HepG2 (cell line): ENCODE data around the gene MUCL3. TPM values are rescaled to one million over a fixed set of nuclear protein-coding genes. Genes with fewer than 3 reads are reported as not detected.

ENCODE experiments used
- CEBPB ChIP-seq: IDR thresholded peaks from 2 replicates; pipeline ENCODE4 v1.6.1; 2011; ENCODE audit warnings: low read depth, low read length, improper control_type of control experiment, borderline replicate concordance
- ELF4 ChIP-seq: sonication (generic); formaldehyde crosslinking; IDR thresholded peaks from 2 replicates; pipeline ENCODE4 v1.5.0; 2020; ENCODE audit warnings: missing genetic modification reagents, mild to moderate bottlenecking, moderate library complexity, borderline replicate concordance
- FOXA1 ChIP-seq, 2 experiments: fragments of 450-650 bp in 1 of 2; sonication (generic) in 1 of 2; formaldehyde crosslinking in 1 of 2; IDR thresholded peaks; 2 replicates each; pipeline versions ENCODE4 v1.4.0 to v1.6.1; 2016 to 2020; ENCODE audit warnings: missing genetic modification reagents in 1 of 2
- FOXM1 ChIP-seq: sonication (generic); formaldehyde crosslinking; IDR thresholded peaks from 2 replicates; pipeline ENCODE4 v1.5.0; 2020; ENCODE audit warnings: missing genetic modification reagents
- JARID2 ChIP-seq: sonication (generic); formaldehyde crosslinking; IDR thresholded peaks from 2 replicates; pipeline ENCODE4 v1.8.1; 2023; ENCODE audit warnings: missing genetic modification reagents, inconsistent platforms; ENCODE audit not compliant: insufficient replicate concordance
- KDM1A ChIP-seq: IDR thresholded peaks from 2 replicates; pipeline ENCODE4 v1.6.1; 2016; ENCODE audit warnings: missing compliant biosample characterization
- KLF13 ChIP-seq: sonication (generic); formaldehyde crosslinking; IDR thresholded peaks from 2 replicates; pipeline ENCODE4 v1.4.0; 2020; ENCODE audit warnings: mild to moderate bottlenecking, missing genetic modification reagents
- KLF15 ChIP-seq: sonication (generic); formaldehyde crosslinking; IDR thresholded peaks from 2 replicates; pipeline ENCODE4 v1.8.1; 2023; ENCODE audit warnings: borderline replicate concordance, mild to moderate bottlenecking, inconsistent platforms, missing genetic modification reagents, mixed read lengths
- SALL2 ChIP-seq: sonication (generic); formaldehyde crosslinking; IDR thresholded peaks from 2 replicates; pipeline ENCODE4 v1.8.1; 2023; ENCODE audit warnings: mild to moderate bottlenecking, missing genetic modification reagents, inconsistent platforms
- SKI ChIP-seq: fragments of 450-650 bp; IDR thresholded peaks from one replicate; pipeline ENCODE4 v1.6.1; 2018; ENCODE audit warnings: mild to moderate bottlenecking; ENCODE audit not compliant: partially characterized antibody
- SPEN ChIP-seq: sonication (generic); formaldehyde crosslinking; IDR thresholded peaks from 2 replicates; pipeline ENCODE4 v1.5.1; 2020; ENCODE audit warnings: low read depth, mild to moderate bottlenecking, missing genetic modification reagents
- ZNF205 ChIP-seq: IDR thresholded peaks from 2 replicates; pipeline ENCODE4 v1.6.1; 2018; ENCODE audit warnings: missing biosample characterization, missing genetic modification reagents
- ZNF260 ChIP-seq: sonication (generic); formaldehyde crosslinking; IDR thresholded peaks from 2 replicates; pipeline ENCODE4 v1.4.0; 2020; ENCODE audit warnings: missing genetic modification reagents, low read depth, mild to moderate bottlenecking, borderline replicate concordance
- ZNF30 ChIP-seq: sonication (generic); formaldehyde crosslinking; IDR thresholded peaks from 2 replicates; pipeline ENCODE4 v1.5.0; 2020; ENCODE audit warnings: mild to moderate bottlenecking, missing genetic modification reagents
- ZNF382 ChIP-seq: sonication (generic); formaldehyde crosslinking; IDR thresholded peaks from 2 replicates; pipeline ENCODE4 v1.5.0; 2020; ENCODE audit warnings: missing genetic modification reagents, mild to moderate bottlenecking, borderline replicate concordance
- ZNF44 ChIP-seq: sonication (generic); formaldehyde crosslinking; IDR thresholded peaks from 2 replicates; pipeline ENCODE4 v1.5.1; 2020; ENCODE audit warnings: mild to moderate bottlenecking, missing genetic modification reagents
- ZNF589 ChIP-seq: sonication (generic); formaldehyde crosslinking; conservative IDR thresholded peaks from 2 replicates; pipeline ENCODE4 v1.8.0; 2022; ENCODE audit warnings: mild to moderate bottlenecking, moderate library complexity, missing genetic modification reagents
- ZNF616 ChIP-seq: sonication (generic); formaldehyde crosslinking; IDR thresholded peaks from 2 replicates; pipeline ENCODE4 v1.5.0; 2020; ENCODE audit warnings: low read depth, mild to moderate bottlenecking, missing genetic modification reagents
- ZNF766 ChIP-seq: sonication (generic); formaldehyde crosslinking; IDR thresholded peaks from 2 replicates; pipeline ENCODE4 v1.5.0; 2020; ENCODE audit warnings: missing genetic modification reagents, borderline replicate concordance
- polyA plus RNA-seq, 8 experiments: library from polyadenylated mRNA; depleted of rRNA in 3 of 8; stranded (reverse) in 7 of 8; unstranded in 1 of 8; fragments of >200 nt; fragmentation: Illumina TruSeq in 4 of 8; extraction: Trizol in 4 of 8; gene quantifications; 2 replicates each; pipeline versions ENCODE4 v1.2.1 to v1.2.3, GENCODE V29; 2011 to 2016; ENCODE audit warnings: low read depth in 4 of 8, missing spikeins in 1 of 8, mixed read lengths in 1 of 8; ENCODE audit not compliant: insufficient read depth in 1 of 8
- total RNA-seq, 5 experiments: library from RNA; depleted of rRNA; stranded (reverse); fragments of >200 nt; fragmentation: Illumina TruSeq; extraction: Trizol; gene quantifications; 2 replicates each; pipeline ENCODE4 v1.2.3, GENCODE V29; 2016; ENCODE audit warnings: low read depth in 1 of 5
- TF ChIP-seq, protein P1 (sequence below): sonication (generic); formaldehyde crosslinking; IDR thresholded peaks from 2 replicates; pipeline ENCODE4 v1.4.0; 2020; ENCODE audit warnings: missing genetic modification reagents, borderline replicate concordance
- TF ChIP-seq, protein P2 (sequence below): fragments of 450-650 bp; IDR thresholded peaks from 2 replicates; pipeline ENCODE4 v1.6.1; 2017; ENCODE audit warnings: mild to moderate bottlenecking
- TF ChIP-seq, protein P3 (sequence below): IDR thresholded peaks from 2 replicates; pipeline ENCODE4 v1.6.1; 2016; ENCODE audit warnings: missing biosample characterization, missing genetic modification reagents, low read depth

The MUCL3 gene
- total and polyA plus RNA-seq, 2 of the 13 experiments (the other 11 are each of a cell fraction or from before 2014, with no cell fraction given) = not detected

DNA sequence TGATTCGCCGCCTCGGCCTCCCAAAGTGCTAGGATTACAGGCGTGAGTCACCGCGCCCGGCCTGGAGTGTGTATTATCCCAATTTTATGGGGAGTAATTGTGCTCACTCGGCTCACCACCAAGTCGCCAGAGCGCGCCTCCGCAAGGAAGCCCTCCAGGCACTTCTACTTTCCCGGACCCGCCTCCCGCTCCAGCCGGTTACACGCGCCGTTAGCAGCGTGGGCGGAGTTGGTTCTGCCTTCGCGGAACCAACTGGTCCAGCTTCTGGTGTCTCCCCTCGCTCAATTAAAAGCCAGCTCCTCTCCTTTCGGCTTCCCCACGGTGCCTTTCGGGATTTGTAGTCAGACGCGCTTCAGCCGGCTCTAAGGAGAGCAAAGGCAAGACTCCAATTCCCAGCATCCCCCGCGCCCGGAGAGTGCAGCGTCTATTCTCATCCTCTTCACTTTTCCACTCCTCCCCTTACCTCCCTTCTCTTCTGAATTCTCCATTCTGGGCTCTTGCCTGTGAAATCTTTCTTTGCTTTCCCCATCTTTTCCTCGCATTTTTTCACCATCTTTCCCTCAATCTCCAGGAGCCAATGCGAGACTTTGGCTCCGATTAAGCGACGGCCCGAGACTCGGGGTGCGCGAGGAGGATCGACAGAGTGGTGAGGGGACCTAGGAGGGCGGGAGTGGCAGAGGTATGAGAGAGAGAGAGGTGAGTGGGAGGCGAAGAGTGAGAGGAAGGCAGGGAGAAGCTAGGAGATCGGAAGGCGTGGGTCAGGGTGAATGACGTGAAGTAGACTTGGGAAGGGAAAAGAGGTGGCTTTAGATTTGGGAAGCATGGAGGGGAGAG, 32.8 kb upstream of the MUCL3 start, which contains the start of gene GTF2H4 (continued):
- TF ChIP-seq KLF13 (CRISPR knock-in tag) (0 out of 2 replicates have a peak, but pooled peaks have one; percentile 71), ZNF44 (0 out of 2 replicates have a peak, but pooled peaks have one; percentile 38), ZNF616 (no peak; the same call in 1 of the 2 replicates), ZNF30 (CRISPR knock-in tag) (0 out of 2 replicates have a peak, but pooled peaks have one; percentile 67), JARID2 (CRISPR knock-in tag) (peak; percentile 72), KDM1A (CRISPR knock-in tag) (peak; percentile 98), ZNF260 (CRISPR knock-in tag) (no peak), SALL2 (no peak), CEBPB (no peak), ZNF205 (CRISPR knock-in tag) (peak; percentile 88), ZNF589 (CRISPR knock-in tag) (no peak), ZNF382 (CRISPR knock-in tag) (no peak), ZNF766 (CRISPR knock-in tag) (no peak; the same call in 1 of the 2 replicates), SKI (peak; percentile 44), FOXA1 (IDR thresholded peaks at IDR 0.05) (no peak), FOXA1 (CRISPR knock-in tag; IDR thresholded peaks at IDR 0.05) (peak; percentile 42; the same call in 1 of the 2 replicates), SPEN (CRISPR knock-in tag) (peak; percentile 99), ELF4 (peak; percentile 76), KLF15 (CRISPR knock-in tag) (no peak), FOXM1 (CRISPR knock-in tag) (no peak)
- TF ChIP-seq, protein P1, sequence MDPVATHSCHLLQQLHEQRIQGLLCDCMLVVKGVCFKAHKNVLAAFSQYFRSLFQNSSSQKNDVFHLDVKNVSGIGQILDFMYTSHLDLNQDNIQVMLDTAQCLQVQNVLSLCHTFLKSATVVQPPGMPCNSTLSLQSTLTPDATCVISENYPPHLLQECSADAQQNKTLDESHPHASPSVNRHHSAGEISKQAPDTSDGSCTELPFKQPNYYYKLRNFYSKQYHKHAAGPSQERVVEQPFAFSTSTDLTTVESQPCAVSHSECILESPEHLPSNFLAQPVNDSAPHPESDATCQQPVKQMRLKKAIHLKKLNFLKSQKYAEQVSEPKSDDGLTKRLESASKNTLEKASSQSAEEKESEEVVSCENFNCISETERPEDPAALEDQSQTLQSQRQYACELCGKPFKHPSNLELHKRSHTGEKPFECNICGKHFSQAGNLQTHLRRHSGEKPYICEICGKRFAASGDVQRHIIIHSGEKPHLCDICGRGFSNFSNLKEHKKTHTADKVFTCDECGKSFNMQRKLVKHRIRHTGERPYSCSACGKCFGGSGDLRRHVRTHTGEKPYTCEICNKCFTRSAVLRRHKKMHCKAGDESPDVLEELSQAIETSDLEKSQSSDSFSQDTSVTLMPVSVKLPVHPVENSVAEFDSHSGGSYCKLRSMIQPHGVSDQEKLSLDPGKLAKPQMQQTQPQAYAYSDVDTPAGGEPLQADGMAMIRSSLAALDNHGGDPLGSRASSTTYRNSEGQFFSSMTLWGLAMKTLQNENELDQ = no peak
- TF ChIP-seq, protein P2, sequence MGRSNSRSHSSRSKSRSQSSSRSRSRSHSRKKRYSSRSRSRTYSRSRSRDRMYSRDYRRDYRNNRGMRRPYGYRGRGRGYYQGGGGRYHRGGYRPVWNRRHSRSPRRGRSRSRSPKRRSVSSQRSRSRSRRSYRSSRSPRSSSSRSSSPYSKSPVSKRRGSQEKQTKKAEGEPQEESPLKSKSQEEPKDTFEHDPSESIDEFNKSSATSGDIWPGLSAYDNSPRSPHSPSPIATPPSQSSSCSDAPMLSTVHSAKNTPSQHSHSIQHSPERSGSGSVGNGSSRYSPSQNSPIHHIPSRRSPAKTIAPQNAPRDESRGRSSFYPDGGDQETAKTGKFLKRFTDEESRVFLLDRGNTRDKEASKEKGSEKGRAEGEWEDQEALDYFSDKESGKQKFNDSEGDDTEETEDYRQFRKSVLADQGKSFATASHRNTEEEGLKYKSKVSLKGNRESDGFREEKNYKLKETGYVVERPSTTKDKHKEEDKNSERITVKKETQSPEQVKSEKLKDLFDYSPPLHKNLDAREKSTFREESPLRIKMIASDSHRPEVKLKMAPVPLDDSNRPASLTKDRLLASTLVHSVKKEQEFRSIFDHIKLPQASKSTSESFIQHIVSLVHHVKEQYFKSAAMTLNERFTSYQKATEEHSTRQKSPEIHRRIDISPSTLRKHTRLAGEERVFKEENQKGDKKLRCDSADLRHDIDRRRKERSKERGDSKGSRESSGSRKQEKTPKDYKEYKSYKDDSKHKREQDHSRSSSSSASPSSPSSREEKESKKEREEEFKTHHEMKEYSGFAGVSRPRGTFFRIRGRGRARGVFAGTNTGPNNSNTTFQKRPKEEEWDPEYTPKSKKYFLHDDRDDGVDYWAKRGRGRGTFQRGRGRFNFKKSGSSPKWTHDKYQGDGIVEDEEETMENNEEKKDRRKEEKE = no peak
- TF ChIP-seq, protein P3, sequence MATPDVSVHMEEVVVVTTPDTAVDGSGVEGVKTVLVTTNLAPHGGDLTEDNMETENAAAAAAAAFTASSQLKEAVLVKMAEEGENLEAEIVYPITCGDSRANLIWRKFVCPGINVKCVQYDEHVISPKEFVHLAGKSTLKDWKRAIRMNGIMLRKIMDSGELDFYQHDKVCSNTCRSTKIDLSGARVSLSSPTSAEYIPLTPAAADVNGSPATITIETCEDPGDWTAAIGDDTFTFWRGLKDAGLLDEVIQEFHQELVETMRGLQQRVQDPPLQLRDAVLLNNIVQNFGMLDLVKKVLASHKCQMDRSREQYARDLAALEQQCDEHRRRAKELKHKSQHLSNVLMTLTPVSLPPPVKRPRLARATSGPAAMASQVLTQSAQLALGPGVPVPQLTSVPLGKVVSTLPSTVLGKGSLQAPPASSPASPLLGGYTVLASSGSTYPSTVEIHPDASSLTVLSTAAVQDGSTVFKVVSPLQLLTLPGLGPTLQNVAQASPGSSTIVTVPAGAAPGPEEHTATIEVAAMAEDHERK (CRISPR knock-in tag) = peak; percentile 38; the same call in 1 of the 2 replicates
